ENCODE data around the gene KIF26A. TPM values are rescaled to one million over a fixed set of nuclear protein-coding genes. Genes with fewer than 3 reads are reported as not detected.
"Not testable (repeated sequence)": the region's sequence is repeated elsewhere in the genome, so short reads cannot be mapped to it uniquely, and the experiment has no call there.

The KIF26A gene
- total and polyA plus RNA-seq, 2 of the 4 experiments (the other 2 are of a cell fraction) = not detected

GRCh38 chr14:104208015-104208295 lies 69.6 kb downstream of the KIF26A start:
- H3K14ac ChIP-seq (replicated peaks; ENCODE audit: low read depth, low read length); H2BK15ac ChIP-seq (ENCODE audit: low read depth, low read length); H3K4me3 ChIP-seq (ENCODE audit: insufficient read depth, low read depth, low read length); H3K27me3 ChIP-seq (ENCODE audit: control insufficient read depth, insufficient read depth, low read length); H2BK20ac ChIP-seq (ENCODE audit: low read depth, low read length); H4K5ac ChIP-seq (ENCODE audit: low read depth, low read length); intact Hi-C loops (cut with micrococcal nuclease); H3K4me1 ChIP-seq (ENCODE audit: control insufficient read depth, insufficient read depth, low read length); H2AFZ ChIP-seq (replicated peaks; ENCODE audit: low read length, poor library complexity); BruUV-seq (replicated peaks); DNase-seq; ATAC-seq (ENCODE audit: low read depth); H3K27ac ChIP-seq (ENCODE audit: insufficient read depth, low read length); H3K18ac ChIP-seq (ENCODE audit: low read depth, low read length); H3K4ac ChIP-seq (ENCODE audit: low read depth, low read length); H3K23ac ChIP-seq (ENCODE audit: low read depth, low read length); H3K79me1 ChIP-seq (ENCODE audit: low read depth in 1 of 2, low read length in 2 of 2); CTCF ChIA-PET; POLR2A ChIA-PET (ENCODE audit: unreplicated experiment); H3K9me1 ChIP-seq (ENCODE audit: insufficient read depth, low read length); H3K56ac ChIP-seq (ENCODE audit: extremely low read depth, insufficient read depth, low read length); H2AK9ac ChIP-seq (replicated peaks; ENCODE audit: low read depth, low read length, poor library complexity); H2BK5ac ChIP-seq (ENCODE audit: low read depth, low read length, poor library complexity, severe bottlenecking); H4K91ac ChIP-seq (ENCODE audit: insufficient read depth, low read depth, low read length); H2BK120ac ChIP-seq (ENCODE audit: low read depth, low read length); H2AK5ac ChIP-seq (ENCODE audit: low read depth, low read length); dilution Hi-C loops (cut with HindIII; ENCODE audit: low sequenced_read_pairs, unreplicated experiment); H3K4me2 ChIP-seq (ENCODE audit: low read depth, low read length); H3K9ac ChIP-seq (ENCODE audit: low read depth, low read length); H4K8ac ChIP-seq (ENCODE audit: low read depth in 2 of 2, low read length in 2 of 2); H4K20me1 ChIP-seq (ENCODE audit: insufficient read depth, low read length); in situ Hi-C loops (cut with MboI; ENCODE audit: low sequenced_read_pairs); H3K36me3 ChIP-seq (ENCODE audit: control insufficient read depth, insufficient read depth, low read length): not testable (repeated sequence)
- peaks cover 66% of the 10 kb centered on the region for H3K9me3 ChIP-seq (ENCODE audit: control insufficient read depth, insufficient read depth, low read length)
- WGBS, 2 experiments (ENCODE audit: extremely low coverage in 2 of 2, insufficient read length in 1 of 2) = 91% methylated on average over 6 of the region's 13 CpGs; no CpG with 5 or more reads in 1 of the 2 experiments

- H3K9ac ChIP-seq (ENCODE audit: low read depth, low read length); H3K4me3 ChIP-seq (ENCODE audit: insufficient read depth, low read depth, low read length); POLR2A ChIA-PET (ENCODE audit: unreplicated experiment); H2AK5ac ChIP-seq (ENCODE audit: low read depth, low read length); DNase-seq; H3K18ac ChIP-seq (ENCODE audit: low read depth, low read length); dilution Hi-C loops (cut with HindIII; ENCODE audit: low sequenced_read_pairs, unreplicated experiment); BruUV-seq (replicated peaks); H2AK9ac ChIP-seq (replicated peaks; ENCODE audit: low read depth, low read length, poor library complexity); H3K4me1 ChIP-seq (ENCODE audit: control insufficient read depth, insufficient read depth, low read length); H3K27ac ChIP-seq (ENCODE audit: insufficient read depth, low read length); ATAC-seq (ENCODE audit: low read depth); CTCF ChIA-PET; H3K14ac ChIP-seq (replicated peaks; ENCODE audit: low read depth, low read length); H2BK120ac ChIP-seq (ENCODE audit: low read depth, low read length); H2AFZ ChIP-seq (replicated peaks; ENCODE audit: low read length, poor library complexity); H2BK15ac ChIP-seq (ENCODE audit: low read depth, low read length); H4K20me1 ChIP-seq (ENCODE audit: insufficient read depth, low read length); H3K36me3 ChIP-seq (ENCODE audit: control insufficient read depth, insufficient read depth, low read length); H4K8ac ChIP-seq (ENCODE audit: low read depth in 2 of 2, low read length in 2 of 2); H3K9me1 ChIP-seq (ENCODE audit: insufficient read depth, low read length); H3K23ac ChIP-seq (ENCODE audit: low read depth, low read length); H3K56ac ChIP-seq (ENCODE audit: extremely low read depth, insufficient read depth, low read length); H3K4me2 ChIP-seq (ENCODE audit: low read depth, low read length); H2BK20ac ChIP-seq (ENCODE audit: low read depth, low read length); in situ Hi-C loops (cut with MboI; ENCODE audit: low sequenced_read_pairs); H3K79me1 ChIP-seq (ENCODE audit: low read depth in 1 of 2, low read length in 2 of 2); H2BK5ac ChIP-seq (ENCODE audit: low read depth, low read length, poor library complexity, severe bottlenecking); H3K27me3 ChIP-seq (ENCODE audit: control insufficient read depth, insufficient read depth, low read length); H3K4ac ChIP-seq (ENCODE audit: low read depth, low read length); H4K5ac ChIP-seq (ENCODE audit: low read depth, low read length); H4K91ac ChIP-seq (ENCODE audit: insufficient read depth, low read depth, low read length); intact Hi-C loops (cut with micrococcal nuclease): not testable (repeated sequence)
- peaks cover 66% of the 10 kb centered on the region for H3K9me3 ChIP-seq (ENCODE audit: control insufficient read depth, insufficient read depth, low read length)
- WGBS, 2 experiments (ENCODE audit: extremely low coverage in 2 of 2, insufficient read length in 1 of 2) = 78% methylated on average over 16 of the region's 21 CpGs; no CpG with 5 or more reads in 1 of the 2 experiments
Observed at GRCh38 chr14:104208331-104208730, 69.9 kb downstream of the KIF26A start.

All from IMR-90 (cell line).